GM19025 (cell line): ENCODE results near the gene C20orf96.
"Not testable (repeated sequence)": the region's sequence is repeated elsewhere in the genome, so short reads cannot be mapped to it uniquely, and the experiment has no call there.

Experiments
- ATAC-seq: cut with Tn5 transposase; IDR thresholded peaks from one replicate; pipeline ENCODE4 v1.9.1; 2021; ENCODE audit warnings: mild to moderate bottlenecking, low read depth, moderate library complexity; ENCODE audit not compliant: unreplicated experiment

Gene C20orf96

GRCh38 chr20:286508-286907 is 4.0 kb downstream of the C20orf96 start:
- ATAC-seq, result no peak

DNA sequence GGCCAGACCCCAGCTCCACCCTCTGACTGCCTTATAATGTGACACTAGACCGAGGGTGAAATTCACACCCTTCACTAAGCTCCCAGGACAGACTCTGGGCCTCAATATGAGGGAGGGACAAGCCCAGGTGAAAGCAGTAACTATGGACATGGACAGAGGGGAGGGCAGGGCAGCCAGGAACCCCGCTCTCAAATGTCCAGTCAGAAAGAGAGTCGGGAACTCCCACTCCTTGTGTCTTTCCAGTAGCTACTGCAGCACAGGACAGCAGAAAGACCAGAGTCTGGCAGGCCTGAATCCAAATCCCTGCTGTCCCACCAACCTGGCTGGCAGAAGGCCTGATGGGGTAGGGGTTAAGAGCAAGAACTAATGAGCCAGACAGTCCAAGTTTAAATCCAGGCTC is 6.4 kb downstream of the C20orf96 start:
- no peak for ATAC-seq

DNA sequence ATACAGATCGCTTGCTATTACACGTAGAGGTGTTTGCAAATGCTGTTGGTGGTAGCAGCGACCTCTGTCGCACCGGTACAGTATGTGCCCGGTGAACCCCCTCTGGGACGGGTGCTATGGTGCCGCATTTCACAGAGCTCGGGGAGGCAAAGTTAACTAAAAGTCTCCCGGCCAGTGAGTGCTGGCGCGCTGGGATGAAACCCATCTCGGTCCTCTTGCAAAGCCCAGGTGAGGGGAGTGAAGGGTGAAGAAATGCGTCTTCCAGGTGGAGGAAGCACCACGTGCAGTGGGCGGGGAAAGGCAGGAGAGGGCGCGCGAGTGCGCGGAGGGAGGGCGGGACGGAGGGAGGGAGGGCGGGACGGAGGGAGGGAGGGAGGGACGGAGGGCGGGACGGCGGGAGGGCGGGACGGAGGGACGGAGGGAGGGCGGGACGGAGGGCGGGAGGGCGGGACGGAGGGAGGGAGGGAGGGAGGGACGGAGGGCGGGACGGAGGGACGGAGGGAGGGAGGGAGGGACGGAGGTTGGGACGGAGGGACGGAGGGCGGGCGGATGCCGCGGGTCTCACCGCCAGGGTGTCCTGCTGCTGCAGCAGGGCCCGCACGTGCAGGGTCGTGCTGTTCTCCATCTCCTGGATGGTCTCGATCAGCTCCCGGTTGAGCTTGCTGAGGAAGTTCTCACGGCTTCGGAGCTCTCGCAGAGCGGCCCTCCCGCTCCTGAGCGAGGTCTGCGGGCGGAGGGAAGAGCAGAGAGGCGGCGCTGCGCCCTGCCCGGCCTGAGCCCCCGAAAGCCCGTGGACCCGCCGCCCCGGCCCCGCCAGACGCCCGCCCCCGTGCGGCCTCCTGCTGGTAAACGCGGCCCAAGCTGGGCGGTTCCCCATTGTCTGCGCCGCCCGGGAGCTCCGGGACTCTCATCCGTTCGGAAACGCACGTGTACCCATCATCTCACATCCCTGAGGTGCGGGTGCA is 11.7 kb downstream of the C20orf96 start:
- no peak for ATAC-seq

- ATAC-seq, result no peak
Observed at GRCh38 chr20:278181-278580, 12.4 kb downstream of the C20orf96 start.

- ATAC-seq, result no peak
Observed at GRCh38 chr20:277496-277781, 13.1 kb downstream of the C20orf96 start.

DNA sequence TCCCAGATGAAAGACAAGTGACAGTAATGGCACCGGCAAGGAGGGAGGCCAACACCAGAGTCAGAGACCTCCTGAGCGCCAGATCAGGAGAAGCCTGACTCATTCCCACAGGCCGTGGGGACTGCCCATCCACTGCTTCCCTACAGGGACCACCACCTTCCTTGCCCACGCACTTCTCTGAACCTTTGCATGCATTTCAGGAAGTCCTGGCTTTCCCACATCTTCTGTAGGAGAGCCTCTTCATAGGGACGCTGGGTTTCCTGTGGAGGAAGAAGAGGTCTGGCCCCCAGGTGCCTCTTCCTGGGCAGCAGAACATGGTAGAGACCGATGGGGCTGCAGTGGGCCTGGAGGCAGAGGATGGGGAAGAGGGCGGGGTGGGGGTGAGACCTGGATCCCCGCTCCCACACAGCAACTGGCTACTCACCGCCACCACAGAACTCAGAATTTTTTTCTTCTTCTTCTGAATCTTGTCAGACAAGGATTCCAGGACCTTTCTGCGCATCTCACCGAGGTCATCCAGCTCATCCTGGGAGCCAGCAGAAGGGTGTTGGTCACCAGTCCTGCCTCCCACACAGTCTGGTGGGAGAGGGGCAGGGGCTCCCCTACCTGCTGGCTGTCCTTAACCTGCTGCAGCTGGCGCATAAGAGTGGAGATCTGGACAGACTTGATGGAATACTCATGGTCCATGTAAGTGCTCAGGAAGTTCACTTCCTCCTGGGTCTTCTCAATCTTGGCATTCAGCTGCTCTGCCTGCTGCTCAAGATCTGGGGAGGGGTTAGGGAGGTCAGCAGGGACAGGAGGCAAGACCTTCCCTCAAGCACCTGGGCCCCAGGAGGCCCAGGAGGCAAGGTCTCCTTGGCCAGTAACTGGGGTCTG is 13.7 kb downstream of the C20orf96 start:
- no peak for ATAC-seq

- ATAC-seq, result no peak
Observed at GRCh38 chr20:275791-276190, 14.8 kb downstream of the C20orf96 start.

DNA sequence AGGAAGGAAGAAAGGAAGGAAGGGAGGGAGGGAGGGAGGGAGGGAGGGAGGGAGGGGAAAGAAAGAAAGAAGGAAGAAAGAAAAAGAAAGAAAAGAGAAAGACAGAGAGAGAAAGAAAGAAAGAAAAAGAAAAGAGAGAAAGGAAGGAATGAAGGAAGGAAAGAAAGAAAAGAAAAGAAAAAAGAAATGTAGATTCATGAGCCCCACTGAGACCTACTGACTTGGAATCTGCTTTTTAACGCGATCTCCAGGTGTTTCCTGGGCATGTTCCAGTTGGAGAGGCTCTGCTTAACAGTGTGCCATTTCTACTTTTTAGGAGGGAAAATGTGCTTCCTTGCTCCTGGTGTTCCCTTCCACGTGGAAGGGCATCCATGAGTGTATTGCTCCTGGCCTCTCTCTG is 16.7 kb downstream of the C20orf96 start:
- ATAC-seq, result no peak

DNA sequence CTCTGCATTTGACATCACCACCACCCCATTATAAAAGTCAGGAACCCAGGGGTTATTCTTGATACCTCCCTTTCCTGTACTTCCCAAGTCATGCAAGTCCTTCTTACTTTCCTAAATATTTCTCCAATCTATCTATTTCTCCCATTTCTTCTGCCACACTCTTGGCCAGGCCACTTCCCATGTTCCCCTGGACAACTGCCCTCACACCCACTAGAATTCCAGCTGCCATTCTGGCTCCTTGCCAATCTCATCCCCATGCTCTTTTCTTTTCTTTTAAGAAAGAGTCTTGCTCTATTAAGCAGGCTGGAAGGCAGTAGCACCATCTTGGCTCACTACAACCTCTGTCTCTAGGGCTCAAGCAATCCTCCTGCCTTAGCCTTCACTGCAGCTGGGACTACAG is 17.8 kb downstream of the C20orf96 start:
- ATAC-seq, result no peak

DNA sequence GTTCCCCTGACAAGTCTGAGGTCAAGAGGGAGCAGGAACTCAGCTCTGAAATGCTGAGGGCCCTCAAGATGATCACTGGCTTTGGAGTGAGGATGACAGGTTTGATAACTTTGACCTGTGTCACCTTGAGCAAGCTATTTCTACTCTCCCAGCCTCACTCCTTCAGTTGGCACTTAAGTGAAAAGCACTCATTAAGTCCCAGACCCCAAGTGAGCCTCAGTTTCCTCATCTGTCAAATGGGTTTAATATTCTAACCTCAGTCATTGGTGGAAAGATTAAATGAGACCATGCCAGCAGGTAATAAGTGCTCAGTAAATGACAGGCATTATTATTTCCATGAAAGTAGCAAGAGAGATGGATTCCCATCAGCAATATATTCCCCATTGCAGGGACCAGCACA is 19.0 kb downstream of the C20orf96 start:
- ATAC-seq, result no peak

DNA sequence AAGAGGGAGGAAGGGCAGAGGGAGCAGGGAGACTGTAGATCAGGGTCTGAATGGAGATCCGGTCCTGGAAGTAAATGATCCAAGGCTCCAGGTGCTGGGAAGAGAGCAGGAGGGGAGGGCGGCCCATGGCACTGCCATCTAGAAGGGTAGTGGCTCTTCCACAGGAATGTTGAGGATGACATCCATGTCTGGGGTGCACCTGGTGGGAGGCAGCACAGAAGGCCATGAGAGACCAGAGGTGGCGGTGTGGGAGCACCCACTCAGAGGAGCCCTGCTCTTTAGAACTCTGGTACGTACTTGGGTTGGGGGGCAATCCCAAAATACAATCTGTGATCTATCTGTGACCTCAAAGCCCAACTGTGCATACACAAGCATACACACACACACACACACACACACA is 19.5 kb downstream of the C20orf96 start:
- ATAC-seq, result no peak

DNA sequence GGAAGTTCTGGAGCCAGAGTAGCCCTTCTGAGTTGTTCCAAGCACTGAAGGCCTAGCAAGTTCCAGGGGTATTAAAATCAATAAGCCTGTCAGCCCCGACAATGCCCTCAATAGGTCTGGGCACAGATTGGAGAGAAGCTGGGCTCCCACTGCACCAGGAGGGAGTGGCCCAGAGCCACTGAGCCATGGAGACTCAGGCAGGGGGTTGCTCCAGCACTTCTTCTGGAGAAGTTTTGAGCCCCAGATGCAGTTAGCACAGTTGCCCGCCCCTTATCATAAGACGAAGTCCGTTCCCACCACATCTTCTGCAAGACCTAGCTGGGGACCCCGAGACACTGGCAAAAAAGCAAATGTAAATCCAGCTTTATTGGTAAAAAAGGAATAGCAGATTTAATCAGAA is 20.0 kb downstream of the C20orf96 start:
- no peak for ATAC-seq

- no peak for ATAC-seq
Observed at GRCh38 chr20:266596-267562, 23.7 kb downstream of the C20orf96 start.

DNA sequence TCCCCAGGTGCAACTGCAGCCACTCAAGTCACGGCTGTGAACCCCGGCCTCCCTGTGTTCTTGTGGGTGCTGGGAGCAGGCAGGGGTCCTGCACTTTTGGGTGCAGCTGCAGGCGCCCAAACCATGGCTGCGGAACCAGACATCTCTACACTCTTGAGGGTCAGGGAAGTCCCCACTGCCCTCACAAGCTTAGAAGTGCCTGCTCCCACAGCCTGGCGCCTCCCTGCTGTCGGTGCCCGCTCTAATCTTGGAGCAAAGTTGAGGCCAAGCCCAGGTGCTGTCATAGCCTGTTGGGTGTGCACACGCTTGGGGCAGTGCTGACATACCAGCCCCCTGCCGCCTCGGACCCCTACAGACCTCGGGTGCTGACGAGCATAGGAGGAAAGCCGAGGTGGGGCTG is 26.8 kb downstream of the C20orf96 start:
- ATAC-seq, result no peak

- no peak for ATAC-seq
Observed at GRCh38 chr20:259981-260380, 30.6 kb downstream of the C20orf96 start.

DNA sequence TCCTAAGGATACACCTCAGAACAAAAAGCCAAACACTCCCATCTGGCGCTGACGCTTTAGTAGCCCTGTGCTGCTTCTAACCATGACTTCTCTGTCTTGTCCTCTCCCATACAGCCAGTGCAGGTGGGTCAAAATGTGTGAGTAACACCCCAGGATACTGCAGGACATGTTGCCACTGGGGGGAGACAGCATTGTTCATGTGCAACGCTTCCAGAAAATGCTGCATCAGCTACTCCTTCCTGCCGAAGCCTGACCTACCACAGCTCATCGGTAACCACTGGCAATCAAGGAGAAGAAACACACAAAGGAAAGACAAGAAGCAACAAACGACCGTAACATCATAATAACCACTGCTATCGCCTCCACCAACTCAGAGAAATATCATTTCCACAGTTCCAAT is 31.6 kb downstream of the C20orf96 start:
- ATAC-seq, result no peak

- ATAC-seq, result no peak
Observed at GRCh38 chr20:258269-258858, 32.2 kb downstream of the C20orf96 start.

DNA sequence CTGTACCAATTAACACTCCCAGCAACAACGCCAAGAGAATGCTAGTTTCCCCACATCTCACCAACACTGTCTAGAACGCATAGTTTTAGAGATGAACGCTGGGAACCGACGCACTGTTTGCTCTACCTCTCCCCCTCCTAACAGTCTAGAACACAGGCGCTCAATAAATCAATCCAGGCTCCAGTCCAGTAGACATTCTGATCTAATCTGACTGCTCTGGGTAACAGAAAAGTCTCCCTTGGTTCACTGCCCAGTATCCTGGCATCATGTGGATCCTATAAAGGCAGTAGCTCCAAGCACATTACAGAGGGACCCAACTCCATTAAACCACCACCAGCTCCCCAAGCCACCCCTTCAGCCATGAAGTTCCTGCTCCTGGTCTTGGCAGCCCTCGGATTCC is 33.1 kb downstream of the C20orf96 start, which contains the start of gene DEFB132:
DEFB132 (plus strand) TSS at position 306 of the 400 bp plus-strand sequence; CDS start at position 361, 55 bp downstream.
- no peak for ATAC-seq

DNA sequence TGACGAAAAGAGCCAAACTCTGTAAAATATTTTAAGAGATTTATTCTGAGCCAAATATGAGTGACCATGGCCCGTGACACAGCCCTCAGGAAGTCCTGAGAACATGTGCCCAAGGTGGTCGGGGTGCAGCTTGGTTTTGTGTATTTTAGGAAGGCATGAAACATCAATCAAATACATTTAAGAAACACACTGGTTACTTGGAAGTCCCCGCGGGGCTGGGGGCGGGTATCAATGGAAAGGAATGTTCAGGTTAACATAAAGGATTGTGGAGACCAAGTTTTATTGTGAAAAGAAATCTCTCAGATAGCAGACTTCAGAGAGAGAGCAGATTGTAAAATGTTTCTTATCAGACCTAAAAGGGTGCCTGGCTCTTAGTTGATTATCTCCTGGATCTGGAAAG is 37.1 kb downstream of the C20orf96 start:
- ATAC-seq, result not testable (repeated sequence)

DNA sequence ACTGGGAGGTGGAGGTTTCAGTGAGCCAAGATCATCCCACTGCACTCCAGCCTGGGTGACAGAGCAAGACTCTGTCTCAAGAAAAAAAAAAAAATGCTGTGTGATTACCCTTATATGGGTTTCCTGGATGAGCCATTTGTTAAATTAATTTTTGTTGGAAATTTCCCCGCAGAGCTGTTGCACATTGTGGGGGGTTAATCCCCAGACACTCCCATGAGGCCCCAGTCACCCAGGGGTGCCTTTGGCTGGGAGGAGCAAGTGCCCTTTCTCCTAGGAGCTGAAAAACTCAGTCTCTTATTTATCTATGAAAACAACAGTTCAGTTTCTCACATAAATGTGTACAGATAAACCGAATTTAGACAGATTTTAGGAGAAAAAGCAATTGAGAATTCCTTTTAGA is 37.7 kb downstream of the C20orf96 start:
- no peak for ATAC-seq
